ENCODE data around the gene MICA.
"Not testable (repeated sequence)": the region's sequence is repeated elsewhere in the genome, so short reads cannot be mapped to it uniquely, and the experiment has no call there.

MICA gene

DNA sequence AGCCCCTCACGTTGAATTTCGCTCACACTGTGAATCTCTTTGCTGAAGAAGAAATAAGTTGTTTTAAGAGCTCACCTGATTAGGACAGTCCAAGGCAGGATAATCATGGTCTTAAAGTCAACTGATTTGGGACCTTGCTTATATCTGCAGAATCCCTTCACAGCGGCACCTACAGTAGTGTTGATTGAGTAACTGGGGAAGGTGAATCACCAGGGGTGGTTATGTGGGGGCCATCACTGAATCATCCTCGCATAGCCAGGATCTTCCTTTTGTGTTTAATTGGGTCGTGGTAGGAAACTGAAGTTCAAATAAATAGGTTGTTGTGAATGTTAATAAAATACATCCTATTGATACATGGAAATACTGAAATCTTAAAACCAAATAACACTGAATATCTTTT, 20.2 kb upstream of the MICA start:
- H3K4me3 ChIP-seq (ENCODE audit: insufficient read length, low read depth) = no peak overlapping the region
- no peaks in the 10 kb centered on the region for H3K9me3 ChIP-seq (ENCODE audit: insufficient read depth, low read length)
- peaks cover 4% of the 10 kb centered on the region for H3K4me1 ChIP-seq (ENCODE audit: insufficient read depth, insufficient read length)
- no peaks in the 10 kb centered on the region for H3K36me3 ChIP-seq (ENCODE audit: insufficient read depth, insufficient read length, low read length)
- TF ChIP-seq ZNF274 (IDR thresholded peaks at IDR 0.05; ENCODE audit: low read depth, low read length) (no peak), YY1 (IDR thresholded peaks at IDR 0.05; ENCODE audit: insufficient read depth, insufficient read length) (no peak), SUZ12 (IDR thresholded peaks at IDR 0.05; ENCODE audit: extremely low read depth, insufficient read depth, insufficient read length) (no peak)
- H3K27me3 ChIP-seq (ENCODE audit: insufficient read depth, insufficient read length) = no peaks in the 10 kb centered on the region
- H3K9ac ChIP-seq (ENCODE audit: insufficient read length, low read depth) = no peak overlapping the region
- no peak for DNase-seq (ENCODE audit: low read depth, low spot score)

DNA sequence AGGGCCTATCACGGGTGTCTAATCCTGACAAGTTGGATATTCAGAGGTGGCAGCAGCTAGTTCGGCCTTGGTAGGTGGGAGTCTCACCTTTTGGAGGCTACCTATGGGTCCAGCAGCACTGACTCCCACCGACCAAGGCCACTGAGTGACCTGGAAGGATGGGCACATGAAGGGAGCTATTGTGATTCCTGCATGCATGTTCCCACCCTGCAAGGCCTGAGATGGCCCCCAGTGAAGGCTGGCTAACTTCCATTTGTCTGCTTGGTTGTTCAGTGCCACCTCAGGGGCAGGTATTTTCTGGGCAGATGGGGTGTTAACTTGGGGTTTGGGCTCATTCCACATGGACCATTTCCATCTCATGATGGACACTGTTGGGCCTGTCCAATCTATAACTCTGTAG, 18.4 kb upstream of the MICA start:
- Histone ChIP-seq H3K9ac (ENCODE audit: insufficient read length, low read depth) (no peak overlapping the region), H3K27me3 (ENCODE audit: insufficient read depth, insufficient read length) (no peaks in the 10 kb centered on the region), H3K36me3 (ENCODE audit: insufficient read depth, insufficient read length, low read length) (no peaks in the 10 kb centered on the region), H3K9me3 (ENCODE audit: insufficient read depth, low read length) (no peaks in the 10 kb centered on the region), H3K4me3 (ENCODE audit: insufficient read length, low read depth) (no peak overlapping the region), H3K4me1 (ENCODE audit: insufficient read depth, insufficient read length) (peaks cover 4% of the 10 kb centered on the region)
- DNase-seq (ENCODE audit: low read depth, low spot score) = no peak
- TF ChIP-seq ZNF274 (IDR thresholded peaks at IDR 0.05; ENCODE audit: low read depth, low read length) = no peak
- TF ChIP-seq SUZ12 (IDR thresholded peaks at IDR 0.05; ENCODE audit: extremely low read depth, insufficient read depth, insufficient read length) = no peak
- TF ChIP-seq YY1 (IDR thresholded peaks at IDR 0.05; ENCODE audit: insufficient read depth, insufficient read length) = no peak

DNA sequence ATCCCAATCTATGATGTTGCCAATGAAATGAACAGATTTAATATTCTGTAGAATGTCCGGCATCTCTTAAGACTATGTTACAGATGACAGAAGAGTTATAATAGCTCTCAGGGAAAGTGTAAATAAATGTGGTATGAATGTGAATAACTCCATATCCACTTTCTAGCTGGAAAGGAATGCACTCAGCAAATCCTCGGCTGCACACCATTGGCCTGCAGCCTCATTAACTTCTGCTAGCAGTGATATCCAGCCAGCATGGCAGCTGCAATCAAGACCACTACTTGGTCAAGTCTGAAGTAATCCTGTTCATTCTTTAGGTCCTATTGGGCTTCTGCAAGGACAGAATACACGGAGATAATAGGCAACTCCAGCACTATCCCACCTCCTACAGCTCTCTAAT, 17.3 kb upstream of the MICA start:
- no peaks in the 10 kb centered on the region for H3K36me3 ChIP-seq (ENCODE audit: insufficient read depth, insufficient read length, low read length)
- H3K4me1 ChIP-seq (ENCODE audit: insufficient read depth, insufficient read length) = peaks cover 4% of the 10 kb centered on the region
- no peak for TF ChIP-seq ZNF274 (IDR thresholded peaks at IDR 0.05; ENCODE audit: low read depth, low read length)
- no peak for TF ChIP-seq SUZ12 (IDR thresholded peaks at IDR 0.05; ENCODE audit: extremely low read depth, insufficient read depth, insufficient read length)
- TF ChIP-seq YY1 (IDR thresholded peaks at IDR 0.05; ENCODE audit: insufficient read depth, insufficient read length) = no peak
- no peak for DNase-seq (ENCODE audit: low read depth, low spot score)
- no peaks in the 10 kb centered on the region for H3K27me3 ChIP-seq (ENCODE audit: insufficient read depth, insufficient read length)
- no peak overlapping the region for H3K9ac ChIP-seq (ENCODE audit: insufficient read length, low read depth)
- no peak overlapping the region for H3K4me3 ChIP-seq (ENCODE audit: insufficient read length, low read depth)
- no peaks in the 10 kb centered on the region for H3K9me3 ChIP-seq (ENCODE audit: insufficient read depth, low read length)

DNA sequence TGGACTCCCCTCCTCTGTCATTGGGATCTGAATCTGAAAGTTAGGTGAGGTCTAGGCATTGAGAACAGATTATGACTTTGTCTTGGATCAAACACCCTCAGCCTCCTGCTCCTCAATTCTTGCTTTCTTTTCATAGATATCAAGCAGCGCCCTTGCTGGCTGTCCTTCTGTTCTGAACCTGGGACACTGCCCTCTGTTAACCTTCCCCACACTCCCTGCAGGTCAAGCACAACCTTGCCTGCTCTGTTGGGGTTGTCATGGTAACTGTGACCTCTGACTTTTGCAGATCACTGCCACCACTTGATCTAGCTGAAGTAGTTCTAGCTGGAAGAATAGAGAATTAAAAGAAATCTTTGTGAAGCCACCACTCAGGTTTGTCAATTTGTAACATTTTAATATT, 16.4 kb upstream of the MICA start:
- Histone ChIP-seq H3K4me3 (ENCODE audit: insufficient read length, low read depth) (no peak overlapping the region), H3K9ac (ENCODE audit: insufficient read length, low read depth) (no peak overlapping the region), H3K9me3 (ENCODE audit: insufficient read depth, low read length) (no peaks in the 10 kb centered on the region), H3K4me1 (ENCODE audit: insufficient read depth, insufficient read length) (peaks cover 4% of the 10 kb centered on the region), H3K27me3 (ENCODE audit: insufficient read depth, insufficient read length) (no peaks in the 10 kb centered on the region), H3K36me3 (ENCODE audit: insufficient read depth, insufficient read length, low read length) (no peaks in the 10 kb centered on the region)
- DNase-seq (ENCODE audit: low read depth, low spot score) = no peak
- TF ChIP-seq ZNF274 (IDR thresholded peaks at IDR 0.05; ENCODE audit: low read depth, low read length) (no peak), SUZ12 (IDR thresholded peaks at IDR 0.05; ENCODE audit: extremely low read depth, insufficient read depth, insufficient read length) (no peak), YY1 (IDR thresholded peaks at IDR 0.05; ENCODE audit: insufficient read depth, insufficient read length) (no peak)

DNA sequence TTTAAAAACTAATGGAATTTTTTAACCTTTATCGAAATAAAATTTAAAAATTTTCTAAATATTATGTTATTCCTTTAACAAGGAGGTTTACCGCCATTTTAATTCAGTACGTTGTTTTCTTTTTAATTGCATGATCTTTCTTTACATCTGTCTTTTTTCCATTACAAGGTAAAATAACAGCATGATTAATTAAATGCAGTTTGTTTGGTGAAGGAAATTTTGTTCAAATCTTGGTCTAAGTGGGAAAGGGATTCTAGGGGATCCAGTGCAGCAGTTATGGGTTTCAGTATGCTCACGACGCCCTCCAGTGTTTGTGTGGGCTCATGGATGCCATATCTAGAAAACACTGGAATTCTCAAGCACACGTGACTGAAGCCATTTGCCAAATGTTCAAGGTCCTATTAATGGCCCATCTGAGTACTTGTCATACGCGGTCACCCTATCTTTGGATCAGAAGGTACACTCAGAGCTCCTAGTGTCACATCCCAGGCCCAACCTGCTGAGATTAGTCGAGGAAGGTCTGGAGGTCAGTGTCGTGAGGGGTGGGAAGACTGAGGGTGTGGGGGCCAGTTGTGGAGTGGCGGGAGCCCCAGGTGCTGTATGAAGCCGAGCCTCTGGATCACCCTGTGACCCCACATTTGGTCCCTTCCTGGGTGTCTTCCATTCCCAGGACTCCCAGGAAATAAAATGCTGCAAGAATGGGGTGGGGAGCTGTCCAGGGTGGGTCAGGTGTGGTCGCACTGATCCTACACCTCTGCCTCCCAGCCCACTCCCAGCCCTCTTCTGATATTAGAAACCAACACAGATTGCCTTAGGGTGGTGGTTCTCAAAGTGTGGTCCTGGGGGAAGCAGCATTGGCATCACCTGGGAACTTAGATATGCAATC, 14.2 kb upstream of the MICA start:
- H3K27me3 ChIP-seq (ENCODE audit: insufficient read depth, insufficient read length); DNase-seq (ENCODE audit: low read depth, low spot score); H3K4me3 ChIP-seq (ENCODE audit: insufficient read length, low read depth); H3K4me1 ChIP-seq (ENCODE audit: insufficient read depth, insufficient read length); H3K9ac ChIP-seq (ENCODE audit: insufficient read length, low read depth); H3K9me3 ChIP-seq (ENCODE audit: insufficient read depth, low read length); H3K36me3 ChIP-seq (ENCODE audit: insufficient read depth, insufficient read length, low read length): not testable (repeated sequence)

DNA sequence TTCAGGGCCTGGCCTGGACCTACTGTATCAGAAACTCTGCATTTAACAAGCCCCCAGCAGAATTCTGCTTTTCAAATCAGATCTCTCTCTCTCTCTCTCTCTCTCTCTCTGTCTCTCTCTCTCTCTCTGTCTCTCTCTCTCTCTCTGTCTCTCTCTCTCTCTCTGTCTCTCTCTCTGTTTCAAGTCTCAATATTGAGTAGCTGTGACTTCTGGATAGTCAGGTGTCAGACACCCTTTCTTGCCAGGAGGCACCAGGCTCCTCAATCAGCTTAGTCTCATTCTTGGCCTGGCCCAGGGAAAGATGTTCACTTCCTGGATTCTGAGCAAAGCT, 13.6 kb upstream of the MICA start:
- not testable (repeated sequence) for H3K9me3 ChIP-seq (ENCODE audit: insufficient read depth, low read length); H3K4me1 ChIP-seq (ENCODE audit: insufficient read depth, insufficient read length); H3K4me3 ChIP-seq (ENCODE audit: insufficient read length, low read depth); H3K9ac ChIP-seq (ENCODE audit: insufficient read length, low read depth); H3K27me3 ChIP-seq (ENCODE audit: insufficient read depth, insufficient read length); DNase-seq (ENCODE audit: low read depth, low spot score); H3K36me3 ChIP-seq (ENCODE audit: insufficient read depth, insufficient read length, low read length)

DNA sequence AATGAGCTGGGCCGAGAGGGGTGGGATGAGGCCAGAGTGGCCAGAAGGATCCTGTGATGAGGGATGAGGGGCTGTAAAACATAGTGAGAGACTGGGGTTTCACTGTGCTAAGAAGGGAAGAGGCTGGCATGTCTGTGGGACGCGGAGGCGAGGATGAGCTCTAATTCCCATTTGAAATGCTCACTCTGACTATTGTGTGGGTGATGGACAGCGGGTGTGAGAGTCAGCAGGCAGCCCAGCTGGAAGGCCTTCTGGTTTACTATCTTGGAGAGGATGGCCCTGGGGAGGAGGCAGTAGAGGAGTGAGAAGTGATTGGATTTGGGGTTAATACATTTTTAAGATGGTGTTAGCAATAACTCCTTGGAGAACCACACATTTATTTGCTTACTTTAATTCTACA, 9.5 kb upstream of the MICA start:
- no peak for DNase-seq (ENCODE audit: low read depth, low spot score)
- H3K36me3 ChIP-seq (ENCODE audit: insufficient read depth, insufficient read length, low read length) = peaks cover 3% of the 10 kb centered on the region
- peaks cover 2% of the 10 kb centered on the region for H3K4me1 ChIP-seq (ENCODE audit: insufficient read depth, insufficient read length)
- H3K9ac ChIP-seq (ENCODE audit: insufficient read length, low read depth) = no peak overlapping the region
- no peak for TF ChIP-seq YY1 (IDR thresholded peaks at IDR 0.05; ENCODE audit: insufficient read depth, insufficient read length)
- TF ChIP-seq SUZ12 (IDR thresholded peaks at IDR 0.05; ENCODE audit: extremely low read depth, insufficient read depth, insufficient read length) = no peak
- no peak for TF ChIP-seq ZNF274 (IDR thresholded peaks at IDR 0.05; ENCODE audit: low read depth, low read length)
- H3K27me3 ChIP-seq (ENCODE audit: insufficient read depth, insufficient read length) = no peaks in the 10 kb centered on the region
- peaks cover 11% of the 10 kb centered on the region; the same call in 1 of the 2 replicates for H3K9me3 ChIP-seq (ENCODE audit: insufficient read depth, low read length)
- no peak overlapping the region for H3K4me3 ChIP-seq (ENCODE audit: insufficient read length, low read depth)

DNA sequence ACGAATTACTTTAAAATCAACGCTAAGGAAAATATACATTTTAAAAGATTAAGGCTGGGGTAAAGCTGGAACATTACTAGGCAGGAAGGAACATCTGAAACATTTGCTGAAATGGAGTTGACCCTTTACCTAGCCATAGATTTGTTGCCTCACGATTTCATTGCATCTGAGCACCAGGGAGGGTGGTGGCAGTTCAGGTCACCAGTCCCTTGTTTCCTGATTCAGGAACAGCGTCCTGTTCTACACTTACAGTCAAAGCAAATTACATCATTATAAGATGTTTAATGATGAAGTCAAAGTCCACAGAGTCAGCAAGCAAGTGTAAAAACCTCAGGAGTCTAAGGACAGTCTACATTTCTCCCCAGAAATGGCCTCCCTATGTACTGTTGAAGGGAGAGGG, 9.0 kb upstream of the MICA start:
- no peaks in the 10 kb centered on the region for H3K27me3 ChIP-seq (ENCODE audit: insufficient read depth, insufficient read length)
- DNase-seq (ENCODE audit: low read depth, low spot score) = no peak
- H3K36me3 ChIP-seq (ENCODE audit: insufficient read depth, insufficient read length, low read length) = peaks cover 3% of the 10 kb centered on the region
- no peak overlapping the region for H3K9ac ChIP-seq (ENCODE audit: insufficient read length, low read depth)
- no peak for TF ChIP-seq YY1 (IDR thresholded peaks at IDR 0.05; ENCODE audit: insufficient read depth, insufficient read length)
- TF ChIP-seq SUZ12 (IDR thresholded peaks at IDR 0.05; ENCODE audit: extremely low read depth, insufficient read depth, insufficient read length) = no peak
- TF ChIP-seq ZNF274 (IDR thresholded peaks at IDR 0.05; ENCODE audit: low read depth, low read length) = no peak
- H3K9me3 ChIP-seq (ENCODE audit: insufficient read depth, low read length) = peaks cover 11% of the 10 kb centered on the region; the same call in 1 of the 2 replicates
- H3K4me3 ChIP-seq (ENCODE audit: insufficient read length, low read depth) = no peak overlapping the region
- peaks cover 2% of the 10 kb centered on the region for H3K4me1 ChIP-seq (ENCODE audit: insufficient read depth, insufficient read length)
